Measurements from ENCODE around the gene GRAP2. TPM values are rescaled to one million over a fixed set of nuclear protein-coding genes. Genes with fewer than 3 reads are reported as not detected.

Gene GRAP2
- total and polyA plus RNA-seq, 2 of the 4 experiments (the other 2 are of a cell fraction) = not detected

- Histone ChIP-seq H3K9me1 (ENCODE audit: insufficient read depth, low read length) (no peaks in the 10 kb centered on the region), H2BK120ac (ENCODE audit: low read depth, low read length) (no peak overlapping the region), H3K4me1 (ENCODE audit: control insufficient read depth, insufficient read depth, low read length) (no peaks in the 10 kb centered on the region), H2AFZ (replicated peaks; ENCODE audit: low read length, poor library complexity) (no peak overlapping the region), H3K36me3 (ENCODE audit: control insufficient read depth, insufficient read depth, low read length) (no peaks in the 10 kb centered on the region), H3K4ac (ENCODE audit: low read depth, low read length) (no peak overlapping the region), H3K18ac (ENCODE audit: low read depth, low read length) (no peak overlapping the region), H3K27me3 (ENCODE audit: control insufficient read depth, insufficient read depth, low read length) (peaks cover 62% of the 10 kb centered on the region), H3K56ac (ENCODE audit: extremely low read depth, insufficient read depth, low read length) (no peak overlapping the region), H4K20me1 (ENCODE audit: insufficient read depth, low read length) (no peaks in the 10 kb centered on the region), H3K23ac (ENCODE audit: low read depth, low read length) (no peak overlapping the region), H3K14ac (replicated peaks; ENCODE audit: low read depth, low read length) (no peak overlapping the region), H4K91ac (ENCODE audit: insufficient read depth, low read depth, low read length) (no peak overlapping the region), H3K9ac (ENCODE audit: low read depth, low read length) (no peak overlapping the region), H4K8ac (ENCODE audit: low read depth in 2 of 2, low read length in 2 of 2) (no peak overlapping the region), H3K27ac (ENCODE audit: insufficient read depth, low read length) (no peak overlapping the region), H3K79me1 (ENCODE audit: low read depth in 1 of 2, low read length in 2 of 2) (no peaks in the 10 kb centered on the region), H2BK5ac (ENCODE audit: low read depth, low read length, poor library complexity, severe bottlenecking) (no peak overlapping the region), H3K4me2 (ENCODE audit: low read depth, low read length) (no peak overlapping the region), H2BK15ac (ENCODE audit: low read depth, low read length) (no peak overlapping the region), H2AK9ac (replicated peaks; ENCODE audit: low read depth, low read length, poor library complexity) (no peak overlapping the region), H3K9me3 (ENCODE audit: control insufficient read depth, insufficient read depth, low read length) (no peaks in the 10 kb centered on the region), H2AK5ac (ENCODE audit: low read depth, low read length) (no peak overlapping the region), H4K5ac (ENCODE audit: low read depth, low read length) (no peak overlapping the region), H3K4me3 (ENCODE audit: insufficient read depth, low read depth, low read length) (no peak overlapping the region), H2BK20ac (ENCODE audit: low read depth, low read length) (no peak overlapping the region)
- WGBS, 2 experiments (ENCODE audit: extremely low coverage in 2 of 2, insufficient read length in 1 of 2) = 40% methylated on average over 1 of the region's 10 CpGs; no CpG with 5 or more reads in 1 of the 2 experiments
- TF ChIP-seq, protein P1, sequence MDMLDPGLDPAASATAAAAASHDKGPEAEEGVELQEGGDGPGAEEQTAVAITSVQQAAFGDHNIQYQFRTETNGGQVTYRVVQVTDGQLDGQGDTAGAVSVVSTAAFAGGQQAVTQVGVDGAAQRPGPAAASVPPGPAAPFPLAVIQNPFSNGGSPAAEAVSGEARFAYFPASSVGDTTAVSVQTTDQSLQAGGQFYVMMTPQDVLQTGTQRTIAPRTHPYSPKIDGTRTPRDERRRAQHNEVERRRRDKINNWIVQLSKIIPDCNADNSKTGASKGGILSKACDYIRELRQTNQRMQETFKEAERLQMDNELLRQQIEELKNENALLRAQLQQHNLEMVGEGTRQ (IDR thresholded peaks at IDR 0.05; ENCODE audit: low read depth, low read length) = no peak
- no peak for TF ChIP-seq RFX5 (IDR thresholded peaks at IDR 0.05; ENCODE audit: low read depth, low read length)
- TF ChIP-seq, protein P2, sequence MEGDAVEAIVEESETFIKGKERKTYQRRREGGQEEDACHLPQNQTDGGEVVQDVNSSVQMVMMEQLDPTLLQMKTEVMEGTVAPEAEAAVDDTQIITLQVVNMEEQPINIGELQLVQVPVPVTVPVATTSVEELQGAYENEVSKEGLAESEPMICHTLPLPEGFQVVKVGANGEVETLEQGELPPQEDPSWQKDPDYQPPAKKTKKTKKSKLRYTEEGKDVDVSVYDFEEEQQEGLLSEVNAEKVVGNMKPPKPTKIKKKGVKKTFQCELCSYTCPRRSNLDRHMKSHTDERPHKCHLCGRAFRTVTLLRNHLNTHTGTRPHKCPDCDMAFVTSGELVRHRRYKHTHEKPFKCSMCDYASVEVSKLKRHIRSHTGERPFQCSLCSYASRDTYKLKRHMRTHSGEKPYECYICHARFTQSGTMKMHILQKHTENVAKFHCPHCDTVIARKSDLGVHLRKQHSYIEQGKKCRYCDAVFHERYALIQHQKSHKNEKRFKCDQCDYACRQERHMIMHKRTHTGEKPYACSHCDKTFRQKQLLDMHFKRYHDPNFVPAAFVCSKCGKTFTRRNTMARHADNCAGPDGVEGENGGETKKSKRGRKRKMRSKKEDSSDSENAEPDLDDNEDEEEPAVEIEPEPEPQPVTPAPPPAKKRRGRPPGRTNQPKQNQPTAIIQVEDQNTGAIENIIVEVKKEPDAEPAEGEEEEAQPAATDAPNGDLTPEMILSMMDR (conservative IDR thresholded peaks at IDR 0.05; ENCODE audit: low read depth, low read length) = no peak
- DNase-seq (peak; percentile 11), ATAC-seq (ENCODE audit: low read depth) (no peak; the same call in 1 of the 2 replicates)
- intact Hi-C loops (cut with micrococcal nuclease) (no loop called here), in situ Hi-C loops (cut with MboI; ENCODE audit: low sequenced_read_pairs) (no loop called here), dilution Hi-C loops (cut with HindIII; ENCODE audit: low sequenced_read_pairs, unreplicated experiment) (no loop called here)
- ChIA-PET POLR2A (ENCODE audit: unreplicated experiment) (no interaction called here), CTCF (no interaction called here)
- no TSS peak for BruUV-seq (replicated peaks)
These were observed 107.9 kb downstream of the GRAP2 start for GRCh38 chr22:40008726-40009291.
